ENCODE data around the gene FRA10AC1. TPM values are rescaled to one million over a fixed set of nuclear protein-coding genes. Genes with fewer than 3 reads are reported as not detected.

Gene FRA10AC1
- total and polyA plus RNA-seq, 4 donors = 4.3 to 38.9 (median 15.2) TPM

- Histone ChIP-seq H3K36me3 (ENCODE audit: control insufficient read depth in 4 of 4, insufficient read depth in 4 of 4, low read length in 4 of 4) (no peaks in the 10 kb centered on the region), H3K4me3 (no peak overlapping the region), H3K9me3 (ENCODE audit: control insufficient read depth in 4 of 4, insufficient read depth in 3 of 4, low read length in 3 of 4) (no peaks in the 10 kb centered on the region), H3K4me1 (ENCODE audit: control insufficient read depth in 5 of 5, insufficient read depth in 5 of 5, low read length in 5 of 5) (no peaks in the 10 kb centered on the region), H3K27ac (ENCODE audit: low read depth in 1 of 2, low read length in 1 of 2) (no peak overlapping the region), H3K27me3 (ENCODE audit: control insufficient read depth in 3 of 3, insufficient read depth in 3 of 3, low read length in 2 of 3) (peaks cover 0 to 10% (median 0%) of the 10 kb centered on the region in 3 donors), H3K9ac (ENCODE audit: insufficient read depth in 1 of 2, low read length in 2 of 2) (no peak overlapping the region)
- no peak for DNase-seq
- ATAC-seq (ENCODE audit: insufficient read depth, low FRiP score) = no peak
- WGBS, 2 donors = 84 to 91% methylated on average over 1 of the region's 1 CpG
- no peak for TF ChIP-seq CTCF (IDR thresholded peaks at IDR 0.05; ENCODE audit: control extremely low read depth, extremely low read depth)
Measured at GRCh38 chr10:93622942-93623341, 79.5 kb downstream of the FRA10AC1 start.

- WGBS, 2 donors = 76 to 80% methylated on average over 7 of the region's 7 CpGs
- no peak for TF ChIP-seq CTCF (IDR thresholded peaks at IDR 0.05; ENCODE audit: control extremely low read depth, extremely low read depth)
- Histone ChIP-seq H3K27ac (ENCODE audit: low read depth in 1 of 2, low read length in 1 of 2) (no peak overlapping the region), H3K4me1 (ENCODE audit: control insufficient read depth in 5 of 5, insufficient read depth in 5 of 5, low read length in 5 of 5) (no peaks in the 10 kb centered on the region), H3K36me3 (ENCODE audit: control insufficient read depth in 4 of 4, insufficient read depth in 4 of 4, low read length in 4 of 4) (no peaks in the 10 kb centered on the region), H3K9ac (ENCODE audit: insufficient read depth in 1 of 2, low read length in 2 of 2) (no peak overlapping the region), H3K4me3 (no peak overlapping the region), H3K9me3 (ENCODE audit: control insufficient read depth in 4 of 4, insufficient read depth in 3 of 4, low read length in 3 of 4) (no peaks in the 10 kb centered on the region), H3K27me3 (ENCODE audit: control insufficient read depth in 3 of 3, insufficient read depth in 3 of 3, low read length in 2 of 3) (peaks cover 0 to 12% (median 2%) of the 10 kb centered on the region in 3 donors)
- DNase-seq = no peak
- ATAC-seq (ENCODE audit: insufficient read depth, low FRiP score) = no peak
Measured at GRCh38 chr10:93620925-93621324, 81.5 kb downstream of the FRA10AC1 start.

Other genes with a start within 250 kb of the FRA10AC1 start
- gene MYOF, start 220.3 kb downstream of the FRA10AC1 start, total RNA-seq = 100 to 1,000 TPM; 111 to 194 TPM
- gene MYOF, start 220.3 kb downstream of the FRA10AC1 start, polyA plus RNA-seq = 10 to 100 TPM; 23.4 to 53.2 TPM
- 1 to 10 TPM; 1.7 to 3.5 TPM for gene CEP55, start 206.0 kb downstream of the FRA10AC1 start, total RNA-seq
- gene CEP55, start 206.0 kb downstream of the FRA10AC1 start, polyA plus RNA-seq = 1 to 10 TPM; 1.6 to 1.8 TPM
- 1 to 10 TPM in 1 of 2 donors, under 1 TPM in 1; 0.06 to 4.7 TPM for gene FFAR4, start 135.9 kb downstream of the FRA10AC1 start, total RNA-seq
- gene FFAR4, start 135.9 kb downstream of the FRA10AC1 start, polyA plus RNA-seq = 1 to 10 TPM in 1 of 2 donors, under 1 TPM in 1; 0.29 to 2.5 TPM
- 10 to 100 TPM in 1 of 2 donors, not detected in 1; 35.4 TPM for gene RBP4, start 101.4 kb downstream of the FRA10AC1 start, total RNA-seq
- 10 to 100 TPM in 1 of 2 donors, 1 to 10 TPM in 1; 7.3 to 14.7 TPM for gene RBP4, start 101.4 kb downstream of the FRA10AC1 start, polyA plus RNA-seq
- gene PDE6C, start 90.1 kb downstream of the FRA10AC1 start, total RNA-seq = not detected
- not detected for gene PDE6C, start 90.1 kb downstream of the FRA10AC1 start, polyA plus RNA-seq
- under 1 TPM in 1 of 2 donors, not detected in 1; 0.68 TPM for gene LGI1, start 55.3 kb upstream of the FRA10AC1 start, total RNA-seq
- gene LGI1, start 55.3 kb upstream of the FRA10AC1 start, polyA plus RNA-seq = not detected
- 1 to 10 TPM; 2.0 to 3.8 TPM for gene SLC35G1, start 191.4 kb upstream of the FRA10AC1 start, total RNA-seq
- gene SLC35G1, start 191.4 kb upstream of the FRA10AC1 start, polyA plus RNA-seq = 1 to 10 TPM; 1.6 to 2.1 TPM

Measured in lung (tissue), 12 donors.